IMR-90 (cell line): ENCODE measurements around the gene COL9A3. TPM values are rescaled to one million over a fixed set of nuclear protein-coding genes. Genes with fewer than 3 reads are reported as not detected.
A peak's percentile ranks its signal among the peaks of the same experiment; 100 is the strongest.

Experiments
- ATAC-seq: fragments of 200-7000 bp; cut with Tn5 transposase; 2 replicates; pipeline ENCODE4 v1.9.1; 2020; ENCODE audit warnings: low read depth, mild to moderate bottlenecking, moderate library complexity
- BruUV-seq: library from RNA; stranded (reverse); fragments of 400-500 nt; replicated peaks from 2 replicates; lab custom pipeline; 2021; lab: Mats Ljungman, UMichigan
- CTCF ChIA-PET: fragments of 300-600 bp; formaldehyde crosslinking; extraction: SDS; loops from one replicate; lab custom pipeline; 2021; ENCODE audit warnings: antibody characterized with exemption; lab: Yijun Ruan, JAX
- POLR2A ChIA-PET: fragments of 300-600 bp; sonication (Branson Sonifier 250); formaldehyde crosslinking; loops from one replicate; lab custom pipeline; 2022; ENCODE audit warnings: antibody characterized with exemption; ENCODE audit not compliant: unreplicated experiment; lab: Charles Lee
- DNase-seq: peaks from one replicate; pipeline ENCODE4 v3.0.0; 2013
- H2AFZ ChIP-seq: replicated peaks from 2 replicates; pipeline ENCODE3; 2013; ENCODE audit warnings: low read length, mild to moderate bottlenecking; ENCODE audit not compliant: poor library complexity
- H2AK5ac ChIP-seq: 2 replicates; pipeline ENCODE4 v1.6.1; 2013; ENCODE audit warnings: low read depth, low read length, inconsistent platforms
- H2AK9ac ChIP-seq: replicated peaks from 2 replicates; pipeline ENCODE3; 2013; ENCODE audit warnings: mild to moderate bottlenecking, low read depth, low read length, moderate library complexity; ENCODE audit not compliant: poor library complexity
- H2BK120ac ChIP-seq: 2 replicates; pipeline ENCODE4 v1.6.1; 2013; ENCODE audit warnings: low read depth, low read length, inconsistent platforms
- H2BK15ac ChIP-seq: 3 replicates; pipeline ENCODE4 v1.6.1; 2013; ENCODE audit warnings: low read depth, low read length, inconsistent platforms
- H2BK20ac ChIP-seq: 2 replicates; pipeline ENCODE4 v1.6.1; 2013; ENCODE audit warnings: low read depth, mild to moderate bottlenecking, inconsistent platforms, low read length, moderate library complexity
- H2BK5ac ChIP-seq: 2 replicates; pipeline ENCODE4 v1.6.1; 2013; ENCODE audit warnings: mild to moderate bottlenecking, low read depth, low read length, inconsistent platforms; ENCODE audit not compliant: poor library complexity, severe bottlenecking
- H3K14ac ChIP-seq: replicated peaks from 2 replicates; pipeline ENCODE4 v1.6.1; 2013; ENCODE audit warnings: low read depth, low read length, inconsistent platforms
- H3K18ac ChIP-seq: 2 replicates; pipeline ENCODE4 v1.6.1; 2013; ENCODE audit warnings: low read depth, low read length, control low read depth
- H3K23ac ChIP-seq: 2 replicates; pipeline ENCODE4 v1.6.1; 2013; ENCODE audit warnings: low read depth, low read length, inconsistent platforms
- H3K27ac ChIP-seq: 2 replicates; pipeline ENCODE4 v1.5.1; 2013; ENCODE audit warnings: mild to moderate bottlenecking, control low read depth, low read length; ENCODE audit not compliant: insufficient read depth
- H3K27me3 ChIP-seq: 2 replicates; pipeline ENCODE4 v1.6.1; 2013; ENCODE audit warnings: low read length; ENCODE audit not compliant: control insufficient read depth, insufficient read depth
- H3K36me3 ChIP-seq: 2 replicates; pipeline ENCODE4 v1.6.1; 2013; ENCODE audit warnings: low read length, mixed read lengths; ENCODE audit not compliant: control insufficient read depth, insufficient read depth
- H3K4ac ChIP-seq: 2 replicates; pipeline ENCODE4 v1.6.1; 2013; ENCODE audit warnings: low read depth, low read length, inconsistent platforms
- H3K4me1 ChIP-seq: 2 replicates; pipeline ENCODE4 v1.6.1; 2013; ENCODE audit warnings: low read length, mixed read lengths; ENCODE audit not compliant: control insufficient read depth, insufficient read depth
- H3K4me2 ChIP-seq: 2 replicates; pipeline ENCODE4 v1.6.1; 2013; ENCODE audit warnings: low read depth, mild to moderate bottlenecking, control low read depth, low read length, moderate library complexity
- H3K4me3 ChIP-seq: 2 replicates; pipeline ENCODE4 v1.5.1; 2013; ENCODE audit warnings: low read depth, mild to moderate bottlenecking, control low read depth, low read length, moderate library complexity; ENCODE audit not compliant: insufficient read depth
- H3K56ac ChIP-seq: 2 replicates; pipeline ENCODE4 v1.6.1; 2013; ENCODE audit warnings: low read length, inconsistent platforms; ENCODE audit not compliant: insufficient read depth; ENCODE audit errors: extremely low read depth
- H3K79me1 ChIP-seq, 2 experiments: 2 replicates each; pipeline ENCODE4 v1.6.1; 2013; ENCODE audit warnings: low read length in 2 of 2, inconsistent platforms in 1 of 2, low read depth in 1 of 2
- H3K9ac ChIP-seq: 2 replicates; pipeline ENCODE4 v1.6.1; 2013; ENCODE audit warnings: low read depth, low read length, control low read depth
- H3K9me1 ChIP-seq: 2 replicates; pipeline ENCODE4 v1.6.1; 2013; ENCODE audit warnings: low read length, inconsistent platforms; ENCODE audit not compliant: insufficient read depth
- H3K9me3 ChIP-seq: 2 replicates; pipeline ENCODE4 v1.6.1; 2013; ENCODE audit warnings: low read length; ENCODE audit not compliant: control insufficient read depth, insufficient read depth
- H4K20me1 ChIP-seq: 2 replicates; pipeline ENCODE4 v1.6.1; 2013; ENCODE audit warnings: low read length, inconsistent platforms; ENCODE audit not compliant: insufficient read depth
- H4K5ac ChIP-seq: 2 replicates; pipeline ENCODE4 v1.6.1; 2013; ENCODE audit warnings: mild to moderate bottlenecking, low read depth, low read length, control low read depth
- H4K8ac ChIP-seq, 2 experiments: 2 replicates each; pipeline ENCODE4 v1.6.1; 2013; ENCODE audit warnings: low read depth in 2 of 2, low read length in 2 of 2, control low read depth in 1 of 2, inconsistent platforms in 1 of 2
- H4K91ac ChIP-seq: 2 replicates; pipeline ENCODE4 v1.6.1; 2013; ENCODE audit warnings: low read depth, low read length, inconsistent platforms; ENCODE audit not compliant: insufficient read depth
- BHLHE40 ChIP-seq: fragments of 150-350 bp; IDR thresholded peaks from 2 replicates; pipeline ENCODE4 v1.6.1; 2016; ENCODE audit warnings: mild to moderate bottlenecking, low read depth, low read length
- CEBPB ChIP-seq: IDR thresholded peaks from 2 replicates; pipeline ENCODE4 v1.6.1; 2012; ENCODE audit warnings: low read depth, low read length, improper control_type of control experiment
- CHD1 ChIP-seq: IDR thresholded peaks from 2 replicates; pipeline ENCODE4 v1.6.1; 2012; ENCODE audit warnings: low read depth, low read length, improper control_type of control experiment
- ELK1 ChIP-seq: fragments of 150-350 bp; IDR thresholded peaks from 2 replicates; pipeline ENCODE4 v1.6.1; 2016; ENCODE audit warnings: low read depth, mild to moderate bottlenecking, low read length, moderate library complexity, borderline replicate concordance
- FOS ChIP-seq: fragments of 150-350 bp; IDR thresholded peaks from 2 replicates; pipeline ENCODE4 v1.6.1; 2016; ENCODE audit warnings: low read depth, low read length
- MAFK ChIP-seq: IDR thresholded peaks from 2 replicates; pipeline ENCODE4 v1.6.1; 2012; ENCODE audit warnings: low read depth, low read length, improper control_type of control experiment
- MAZ ChIP-seq: IDR thresholded peaks from 2 replicates; pipeline ENCODE4 v1.6.1; 2012; ENCODE audit warnings: low read depth, mild to moderate bottlenecking, low read length, improper control_type of control experiment, moderate library complexity, borderline replicate concordance
- MXI1 ChIP-seq: IDR thresholded peaks from 2 replicates; pipeline ENCODE4 v1.6.1; 2012; ENCODE audit warnings: low read depth, mild to moderate bottlenecking, low read length, moderate library complexity, borderline replicate concordance
- NFE2L2 ChIP-seq: fragments of 150-350 bp; IDR thresholded peaks from 2 replicates; pipeline ENCODE4 v1.6.1; 2016; ENCODE audit warnings: low read depth, mild to moderate bottlenecking, low read length
- POLR2A ChIP-seq: IDR thresholded peaks from 2 replicates; pipeline ENCODE4 v1.6.1; 2012; ENCODE audit warnings: mild to moderate bottlenecking, low read depth, low read length
- RAD21 ChIP-seq: IDR thresholded peaks from 2 replicates; pipeline ENCODE4 v1.6.1; 2012; ENCODE audit warnings: low read length, improper control_type of control experiment
- RCOR1 ChIP-seq: IDR thresholded peaks from 2 replicates; pipeline ENCODE4 v1.6.1; 2012; ENCODE audit warnings: mild to moderate bottlenecking, low read length, improper control_type of control experiment; ENCODE audit not compliant: insufficient replicate concordance
- RFX5 ChIP-seq: IDR thresholded peaks from 2 replicates; pipeline ENCODE4 v1.8.0; 2012; ENCODE audit warnings: low read depth, mild to moderate bottlenecking, low read length, moderate library complexity
- SMC3 ChIP-seq: fragments of 150-350 bp; IDR thresholded peaks from 2 replicates; pipeline ENCODE4 v1.6.1; 2016; ENCODE audit warnings: low read depth, mild to moderate bottlenecking, antibody characterized with exemption, low read length, moderate library complexity
- USF2 ChIP-seq: fragments of 150-350 bp; IDR thresholded peaks from 2 replicates; pipeline ENCODE4 v1.6.1; 2017; ENCODE audit warnings: mild to moderate bottlenecking, antibody characterized with exemption, low read length, low read depth
- WGBS, 2 experiments: methylation state at CpG; one replicate each; pipeline versions ENCODE4 v1.1.5 to v1.1.7; 2013; ENCODE audit warnings: missing lambda C conversion rate in 2 of 2; ENCODE audit not compliant: insufficient read length in 1 of 2; ENCODE audit errors: extremely low coverage in 2 of 2; 5-methylcytosine and 5-hydroxymethylcytosine counted together
- dilution Hi-C: fragments of 300-500 bp; cut with HindIII; formaldehyde crosslinking; loops from one replicate; pipeline ENCODE4 v1.14.3; 2018; ENCODE audit warnings: low sequenced_read_pairs; ENCODE audit not compliant: unreplicated experiment
- in situ Hi-C: fragments of 300-500 bp; cut with MboI; formaldehyde crosslinking; loops from 3 replicates; pipeline ENCODE4 v1.14.3; 2019; ENCODE audit warnings: low sequenced_read_pairs, inconsistent platforms, mixed read lengths
- intact Hi-C: fragments of 100-400 bp; cut with micrococcal nuclease; formaldehyde crosslinking; loops from 2 replicates; pipeline ENCODE4 v1.10.0; 2022
- polyA plus RNA-seq, 3 experiments: library from polyadenylated mRNA; depleted of rRNA; stranded (reverse); fragments of >200 nt; gene quantifications; 2 replicates each; pipeline ENCODE4 v1.2.3, GENCODE V29; 2012; ENCODE audit warnings: low replicate concordance in 1 of 3
- total RNA-seq: library from RNA; depleted of rRNA; stranded (reverse); fragments of >200 nt; gene quantifications from 2 replicates; pipeline ENCODE4 v1.2.3, GENCODE V29; 2012

COL9A3 gene
- total and polyA plus RNA-seq, 2 of the 4 experiments (the other 2 are of a cell fraction): 0.36 to 1.4 TPM

DNA sequence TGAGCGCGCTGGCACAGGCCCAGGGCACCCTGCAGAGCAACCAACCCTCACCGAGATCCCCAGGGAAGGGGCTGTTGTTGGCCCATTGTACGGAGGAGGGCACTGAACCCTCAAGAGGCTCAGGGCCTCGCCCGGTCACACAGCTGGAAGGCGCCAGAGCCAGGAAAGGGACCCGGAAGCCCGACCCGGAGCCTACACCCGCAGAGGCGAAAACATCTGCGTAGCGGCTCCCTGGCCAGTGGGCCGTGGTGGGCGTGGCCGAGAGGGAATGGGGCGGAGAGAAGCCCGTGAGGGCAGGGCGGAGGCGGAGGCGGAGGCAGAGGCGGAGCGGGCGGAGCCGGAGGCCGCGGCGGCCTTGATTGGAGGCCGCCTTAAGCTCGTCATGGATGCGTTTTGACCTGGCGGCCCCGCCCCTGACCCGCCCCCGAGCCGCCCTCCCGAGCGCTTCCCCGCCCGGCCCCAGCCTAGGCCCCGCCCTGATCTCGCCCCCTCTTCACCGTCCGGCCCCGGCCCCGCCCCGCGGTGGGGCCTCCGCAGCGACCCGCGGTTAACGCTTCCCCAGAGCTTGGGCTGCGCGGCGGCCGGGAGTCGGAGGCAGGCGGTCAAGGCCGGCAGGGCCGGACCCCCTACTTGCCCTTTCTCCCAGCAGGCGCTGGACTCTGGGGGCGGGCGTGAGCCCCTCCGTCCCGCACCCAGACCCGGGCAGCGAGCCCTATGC lies 22.7 kb upstream of the COL9A3 start:
- Histone ChIP-seq H3K4me1 (peaks cover 25% of the 10 kb centered on the region), H2BK120ac (peak overlapping the region; percentile 40), H3K4me3 (peak overlapping the region; percentile 62), H4K8ac (peak overlapping the region; percentile 94 to 97), H3K79me1 (peaks cover 11 to 19% of the 10 kb centered on the region in 2 experiments), H3K23ac (peak overlapping the region; percentile 88), H3K27ac (peak overlapping the region; percentile 83), H3K36me3 (peaks cover 12% of the 10 kb centered on the region; the same call in 1 of the 2 replicates), H3K4ac (peak overlapping the region; percentile 74), H2AFZ (peak overlapping the region; percentile 93), H3K9me3 (no peaks in the 10 kb centered on the region), H3K4me2 (peak overlapping the region; percentile 93), H3K18ac (peak overlapping the region; percentile 52), H2BK20ac (peak overlapping the region; percentile 4; the same call in 1 of the 2 replicates), H4K20me1 (peaks cover 20% of the 10 kb centered on the region), H2AK5ac (peak overlapping the region; percentile 83), H3K9me1 (peaks cover 17% of the 10 kb centered on the region), H4K5ac (peak overlapping the region; percentile 92), H2BK5ac (peak overlapping the region; percentile 64), H3K56ac (no peak overlapping the region), H3K27me3 (no peaks in the 10 kb centered on the region), H3K14ac (peak overlapping the region; percentile 68), H2AK9ac (peak overlapping the region; percentile 80), H4K91ac (peak overlapping the region; percentile 67), H3K9ac (peak overlapping the region; percentile 72), H2BK15ac (peak overlapping the region; percentile 40; the same call in 2 of the 3 replicates)
- intact Hi-C loops: loop anchor here (5.0 kb wide), 1 partner anchor 292 kb away; no protein-coding TSS in a partner anchor
- BruUV-seq: no TSS peak
- dilution Hi-C loops: no loop called here
- WGBS, 2 experiments: 0% methylated on average over 6 of the region's 69 CpGs; no CpG with 5 or more reads in 1 of the 2 experiments
- TF ChIP-seq NFE2L2 (no peak), RFX5 (no peak), CHD1 (no peak), USF2 (0 out of 2 replicates have a peak, but pooled peaks have one; percentile 2), ELK1 (no peak), MXI1 (no peak), MAZ (peak; percentile 71; the same call in 1 of the 2 replicates), FOS (no peak), MAFK (no peak), RCOR1 (no peak), RAD21 (no peak), POLR2A (peak; percentile 85), SMC3 (no peak), BHLHE40 (no peak; the same call in 1 of the 2 replicates), CEBPB (no peak)
- in situ Hi-C loops: loop anchor here (5.0 kb wide), 1 partner anchor 127 kb away; no protein-coding TSS in a partner anchor
- CTCF ChIA-PET: no interaction called here
- ATAC-seq (peak; percentile 88), DNase-seq (peak; percentile 95)
- POLR2A ChIA-PET: interaction anchor here (0.5 to 0.6 kb wide), 4 partner anchors 37 to 130 kb away, joined by 3 to 8 read pairs (median 4); no protein-coding TSS in a partner anchor
